HG03175 (cell line): ENCODE data around the gene AGBL4.

Source experiments
- ATAC-seq: cut with Tn5 transposase; IDR thresholded peaks from one replicate; pipeline ENCODE4 v1.9.1; 2021; ENCODE audit warnings: mild to moderate bottlenecking, moderate library complexity; ENCODE audit not compliant: unreplicated experiment

Gene AGBL4

GRCh38 chr1:48953617-48954016, 1070.1 kb downstream of the AGBL4 start:
- ATAC-seq = no peak

- no peak for ATAC-seq
Measured at GRCh38 chr1:48948562-48948961, 1075.2 kb downstream of the AGBL4 start.

- ATAC-seq = no peak
Measured at GRCh38 chr1:48947761-48948537, 1075.8 kb downstream of the AGBL4 start.

- ATAC-seq = no peak
Measured at GRCh38 chr1:48946070-48946469, 1077.7 kb downstream of the AGBL4 start.

- ATAC-seq = no peak
Measured at GRCh38 chr1:48944811-48945210, 1078.9 kb downstream of the AGBL4 start.

GRCh38 chr1:48943826-48944225, 1079.9 kb downstream of the AGBL4 start:
- no peak for ATAC-seq

GRCh38 chr1:48943393-48943792, 1080.4 kb downstream of the AGBL4 start:
- ATAC-seq = no peak

GRCh38 chr1:48940962-48941732, 1082.6 kb downstream of the AGBL4 start:
- no peak for ATAC-seq

GRCh38 chr1:48940354-48940753, 1083.4 kb downstream of the AGBL4 start:
- no peak for ATAC-seq

GRCh38 chr1:48939828-48940227, 1083.9 kb downstream of the AGBL4 start:
- ATAC-seq = no peak

- no peak for ATAC-seq
Measured at GRCh38 chr1:48939042-48939441, 1084.7 kb downstream of the AGBL4 start.

- no peak for ATAC-seq
Measured at GRCh38 chr1:48937732-48938131, 1086.0 kb downstream of the AGBL4 start.

GRCh38 chr1:48936436-48936835, 1087.3 kb downstream of the AGBL4 start:
- no peak for ATAC-seq

GRCh38 chr1:48932366-48932765, 1091.4 kb downstream of the AGBL4 start:
- ATAC-seq = no peak

GRCh38 chr1:48931506-48932192, 1092.1 kb downstream of the AGBL4 start:
- ATAC-seq = no peak

GRCh38 chr1:48930011-48930410, 1093.7 kb downstream of the AGBL4 start:
- ATAC-seq = no peak

- ATAC-seq = no peak
Measured at GRCh38 chr1:48924099-48924498, 1099.7 kb downstream of the AGBL4 start.

GRCh38 chr1:48923116-48923515, 1100.6 kb downstream of the AGBL4 start:
- no peak for ATAC-seq

GRCh38 chr1:48920851-48921250, 1102.9 kb downstream of the AGBL4 start:
- ATAC-seq = no peak

GRCh38 chr1:48917901-48918603, 1105.7 kb downstream of the AGBL4 start:
- ATAC-seq = no peak

- no peak for ATAC-seq
Measured at GRCh38 chr1:48917070-48917454, 1106.7 kb downstream of the AGBL4 start.
